Measurements from ENCODE around the gene PALS2.

DNA sequence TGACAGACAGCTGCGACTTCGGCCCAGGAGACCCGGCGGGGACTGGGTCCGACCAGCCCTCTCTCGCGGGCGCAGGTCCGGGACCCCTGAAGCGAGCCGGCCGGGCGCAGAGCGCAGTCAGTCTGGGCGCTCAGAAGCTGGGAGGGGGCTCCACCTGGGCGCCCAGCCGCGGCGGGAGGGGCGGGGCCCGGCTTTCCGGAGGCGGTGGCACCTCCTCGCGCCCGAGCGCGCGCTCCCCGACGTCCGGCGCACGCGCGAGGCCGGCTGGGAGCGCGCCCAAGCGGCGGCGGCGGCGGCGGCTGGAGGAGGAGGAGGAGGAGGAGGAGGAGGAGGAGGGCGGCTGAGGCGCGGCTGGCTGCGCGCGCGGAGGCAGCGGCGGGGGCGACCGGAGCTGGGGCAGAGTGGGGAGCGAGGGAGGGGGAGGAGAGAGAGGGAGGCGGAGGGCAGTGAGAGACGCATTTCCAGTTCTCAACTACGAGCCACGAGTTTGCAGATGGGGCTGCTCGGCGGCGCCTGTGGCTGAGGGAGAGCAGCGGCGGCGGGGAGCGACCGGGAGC lies at the start of gene PALS2:
- no peak for TF ChIP-seq EZH2 (IDR thresholded peaks at IDR 0.05; ENCODE audit: borderline replicate concordance, low read depth, low read length, poor library complexity, severe bottlenecking)
- TF ChIP-seq, protein P1, sequence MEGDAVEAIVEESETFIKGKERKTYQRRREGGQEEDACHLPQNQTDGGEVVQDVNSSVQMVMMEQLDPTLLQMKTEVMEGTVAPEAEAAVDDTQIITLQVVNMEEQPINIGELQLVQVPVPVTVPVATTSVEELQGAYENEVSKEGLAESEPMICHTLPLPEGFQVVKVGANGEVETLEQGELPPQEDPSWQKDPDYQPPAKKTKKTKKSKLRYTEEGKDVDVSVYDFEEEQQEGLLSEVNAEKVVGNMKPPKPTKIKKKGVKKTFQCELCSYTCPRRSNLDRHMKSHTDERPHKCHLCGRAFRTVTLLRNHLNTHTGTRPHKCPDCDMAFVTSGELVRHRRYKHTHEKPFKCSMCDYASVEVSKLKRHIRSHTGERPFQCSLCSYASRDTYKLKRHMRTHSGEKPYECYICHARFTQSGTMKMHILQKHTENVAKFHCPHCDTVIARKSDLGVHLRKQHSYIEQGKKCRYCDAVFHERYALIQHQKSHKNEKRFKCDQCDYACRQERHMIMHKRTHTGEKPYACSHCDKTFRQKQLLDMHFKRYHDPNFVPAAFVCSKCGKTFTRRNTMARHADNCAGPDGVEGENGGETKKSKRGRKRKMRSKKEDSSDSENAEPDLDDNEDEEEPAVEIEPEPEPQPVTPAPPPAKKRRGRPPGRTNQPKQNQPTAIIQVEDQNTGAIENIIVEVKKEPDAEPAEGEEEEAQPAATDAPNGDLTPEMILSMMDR (conservative IDR thresholded peaks at IDR 0.05; ENCODE audit: low read depth, low read length): no peak

All from A673 (cell line).